A549 (cell line): ENCODE results near the gene DLG2.

Source experiments
- CEBPB ChIP-seq, 2 experiments: fragments of >200 bp in 1 of 2; sonication (Bioruptor Twin) in 1 of 2; formaldehyde crosslinking in 1 of 2; IDR thresholded peaks; 2 replicates each; pipeline ENCODE4 v1.6.1; 2012 to 2016
- CTCF ChIP-seq: fragments of >200 bp; sonication (Bioruptor Twin); formaldehyde crosslinking; IDR thresholded peaks from 3 replicates; pipeline ENCODE4 v1.5.1; 2016
- HMGXB4 ChIP-seq: fragments of 250-450 bp; sonication (Bioruptor Pico); IDR thresholded peaks from 2 replicates; pipeline ENCODE4 v1.5.0; 2021; ENCODE audit warnings: mild to moderate bottlenecking, moderate library complexity, borderline replicate concordance
- MYC ChIP-seq: IDR thresholded peaks from 2 replicates; pipeline ENCODE4 v1.6.1; 2012; ENCODE audit warnings: mild to moderate bottlenecking, inconsistent platforms, low read length, improper control_type of control experiment, borderline replicate concordance
- RNF2 ChIP-seq: fragments of 200-600 bp; sonication (generic); IDR thresholded peaks from 2 replicates; pipeline ENCODE4 v1.6.1; 2016; ENCODE audit warnings: low read depth, mild to moderate bottlenecking, antibody characterized with exemption, moderate library complexity, borderline replicate concordance
- ZC3H11A ChIP-seq: fragments of 450-650 bp; IDR thresholded peaks from 2 replicates; pipeline ENCODE4 v1.6.1; 2014; ENCODE audit warnings: antibody characterized with exemption, mild to moderate bottlenecking

GRCh38 chr11:84947970-84948580, 679.1 kb downstream of the DLG2 start:
- TF ChIP-seq CEBPB (IDR thresholded peaks at IDR 0.05) (0 out of 4 replicates have a peak, but pooled peaks of 1 of the 2 experiments have one; percentile 25), MYC (no peak), ZC3H11A (no peak), RNF2 (no peak), HMGXB4 (no peak), CTCF (no peak)
